ENCODE results near the gene RAB8A.

DNA sequence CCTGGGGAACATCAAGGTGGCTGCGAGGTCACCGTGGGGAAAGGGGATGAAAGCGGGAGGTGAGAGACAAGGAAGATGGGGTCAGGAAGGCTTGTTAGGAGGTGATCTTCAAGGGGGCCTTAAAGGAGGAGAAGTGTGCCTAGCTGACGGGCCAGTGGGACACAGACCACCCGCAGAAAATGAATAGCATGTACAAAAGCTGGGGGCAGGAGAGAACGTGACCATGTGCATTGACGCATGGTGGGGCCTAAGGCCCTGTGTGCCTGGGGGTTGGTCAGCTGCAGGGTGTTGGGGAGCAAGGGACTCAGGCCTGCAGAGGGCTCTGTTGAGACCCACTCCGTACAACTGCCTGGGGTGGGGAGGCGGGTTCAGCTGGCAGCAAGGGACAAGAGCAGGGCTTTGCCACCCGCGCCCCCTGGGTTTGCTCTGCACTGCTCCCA lies 5.9 kb downstream of the RAB8A start:
- no peak for TF ChIP-seq NANOG (IDR thresholded peaks at IDR 0.05; ENCODE audit: borderline replicate concordance)
- TF ChIP-seq, protein P1, sequence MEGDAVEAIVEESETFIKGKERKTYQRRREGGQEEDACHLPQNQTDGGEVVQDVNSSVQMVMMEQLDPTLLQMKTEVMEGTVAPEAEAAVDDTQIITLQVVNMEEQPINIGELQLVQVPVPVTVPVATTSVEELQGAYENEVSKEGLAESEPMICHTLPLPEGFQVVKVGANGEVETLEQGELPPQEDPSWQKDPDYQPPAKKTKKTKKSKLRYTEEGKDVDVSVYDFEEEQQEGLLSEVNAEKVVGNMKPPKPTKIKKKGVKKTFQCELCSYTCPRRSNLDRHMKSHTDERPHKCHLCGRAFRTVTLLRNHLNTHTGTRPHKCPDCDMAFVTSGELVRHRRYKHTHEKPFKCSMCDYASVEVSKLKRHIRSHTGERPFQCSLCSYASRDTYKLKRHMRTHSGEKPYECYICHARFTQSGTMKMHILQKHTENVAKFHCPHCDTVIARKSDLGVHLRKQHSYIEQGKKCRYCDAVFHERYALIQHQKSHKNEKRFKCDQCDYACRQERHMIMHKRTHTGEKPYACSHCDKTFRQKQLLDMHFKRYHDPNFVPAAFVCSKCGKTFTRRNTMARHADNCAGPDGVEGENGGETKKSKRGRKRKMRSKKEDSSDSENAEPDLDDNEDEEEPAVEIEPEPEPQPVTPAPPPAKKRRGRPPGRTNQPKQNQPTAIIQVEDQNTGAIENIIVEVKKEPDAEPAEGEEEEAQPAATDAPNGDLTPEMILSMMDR (conservative IDR thresholded peaks at IDR 0.05; ENCODE audit: low read depth in 2 of 2), result peak; percentile 26 to 60; a peak in 3 of 4 replicates

Measured in GM23338 (cell line).